Muscle layer of colon (tissue), 2 donors: Measurements from ENCODE around the gene FBXO48.
"Not testable (repeated sequence)": the region's sequence is repeated elsewhere in the genome, so short reads cannot be mapped to it uniquely, and the experiment has no call there.

ENCODE experiments used
- H3K27ac ChIP-seq: one replicate; pipeline ENCODE4 v1.7.0; 2013; ENCODE audit warnings: low read depth, mild to moderate bottlenecking, low read length, moderate library complexity
- H3K27me3 ChIP-seq, 2 donors: one replicate each; pipeline ENCODE4 v1.7.0; 2013; ENCODE audit warnings: low read length in 2 of 2, mild to moderate bottlenecking in 2 of 2; ENCODE audit not compliant: insufficient read depth in 2 of 2, control insufficient read depth in 1 of 2
- H3K36me3 ChIP-seq: one replicate; pipeline ENCODE4 v1.7.0; 2013; ENCODE audit warnings: mild to moderate bottlenecking, low read length; ENCODE audit not compliant: insufficient read depth
- H3K4me1 ChIP-seq: one replicate; pipeline ENCODE4 v1.7.0; 2013; ENCODE audit warnings: mild to moderate bottlenecking, low read length; ENCODE audit not compliant: insufficient read depth
- H3K4me3 ChIP-seq, 2 donors: one replicate each; pipeline ENCODE4 v1.7.0; 2013; ENCODE audit warnings: low read length in 2 of 2, low read depth in 1 of 2, mild to moderate bottlenecking in 1 of 2, moderate library complexity in 1 of 2
- H3K9ac ChIP-seq: one replicate; pipeline ENCODE4 v1.7.0; 2013; ENCODE audit warnings: low read length
- H3K9me3 ChIP-seq: one replicate; pipeline ENCODE4 v1.7.0; 2013; ENCODE audit warnings: mild to moderate bottlenecking, low read length
- donor health status: abdominal sarcoma.
- donor health status: Adenocarcinoma of cecum.

FBXO48 gene

GRCh38 chr2:68448671-68449653, 18.1 kb downstream of the FBXO48 start:
- H3K4me1 ChIP-seq = no peaks in the 10 kb centered on the region
- no peaks in the 10 kb centered on the region for H3K27me3 ChIP-seq
- no peak overlapping the region for H3K27ac ChIP-seq
- no peaks in the 10 kb centered on the region for H3K9me3 ChIP-seq
- no peak overlapping the region for H3K4me3 ChIP-seq
- H3K9ac ChIP-seq = no peak overlapping the region
- no peaks in the 10 kb centered on the region for H3K36me3 ChIP-seq

- Histone ChIP-seq H3K9ac (no peak overlapping the region), H3K36me3 (no peaks in the 10 kb centered on the region), H3K9me3 (no peaks in the 10 kb centered on the region), H3K4me3 (no peak overlapping the region), H3K27me3 (no peaks in the 10 kb centered on the region), H3K27ac (no peak overlapping the region), H3K4me1 (no peaks in the 10 kb centered on the region)
Measured at GRCh38 chr2:68447118-68447517, 20.0 kb downstream of the FBXO48 start.

GRCh38 chr2:68446425-68446824, 20.7 kb downstream of the FBXO48 start:
- not testable (repeated sequence) for H3K9ac ChIP-seq, H3K27me3 ChIP-seq, H3K36me3 ChIP-seq, H3K27ac ChIP-seq, H3K4me1 ChIP-seq, H3K4me3 ChIP-seq, H3K9me3 ChIP-seq

GRCh38 chr2:68441994-68442322, 25.1 kb downstream of the FBXO48 start:
- Histone ChIP-seq H3K4me1 (peaks cover under 1% of the 10 kb centered on the region), H3K27me3 (no peaks in the 10 kb centered on the region), H3K36me3 (no peaks in the 10 kb centered on the region), H3K4me3 (no peak overlapping the region), H3K9ac (no peak overlapping the region), H3K9me3 (no peaks in the 10 kb centered on the region), H3K27ac (no peak overlapping the region)

GRCh38 chr2:68441179-68441993, 25.7 kb downstream of the FBXO48 start:
- no peaks in the 10 kb centered on the region for H3K9me3 ChIP-seq
- no peak overlapping the region for H3K9ac ChIP-seq
- H3K27me3 ChIP-seq = no peaks in the 10 kb centered on the region
- peaks cover 7% of the 10 kb centered on the region for H3K4me1 ChIP-seq
- H3K4me3 ChIP-seq = no peak overlapping the region
- no peaks in the 10 kb centered on the region for H3K36me3 ChIP-seq
- H3K27ac ChIP-seq = no peak overlapping the region

GRCh38 chr2:68438455-68439303, 28.4 kb downstream of the FBXO48 start:
- no peak overlapping the region for H3K4me3 ChIP-seq
- no peaks in the 10 kb centered on the region for H3K27me3 ChIP-seq
- peaks cover 10% of the 10 kb centered on the region for H3K4me1 ChIP-seq
- no peaks in the 10 kb centered on the region for H3K9me3 ChIP-seq
- no peaks in the 10 kb centered on the region for H3K36me3 ChIP-seq
- H3K9ac ChIP-seq = no peak overlapping the region
- no peak overlapping the region for H3K27ac ChIP-seq

GRCh38 chr2:68436270-68436669, 30.8 kb downstream of the FBXO48 start:
- H3K27me3 ChIP-seq = no peaks in the 10 kb centered on the region
- H3K36me3 ChIP-seq = no peaks in the 10 kb centered on the region
- H3K9ac ChIP-seq = no peak overlapping the region
- peaks cover 10% of the 10 kb centered on the region for H3K4me1 ChIP-seq
- H3K4me3 ChIP-seq = no peak overlapping the region
- H3K9me3 ChIP-seq = no peaks in the 10 kb centered on the region
- no peak overlapping the region for H3K27ac ChIP-seq

- no peaks in the 10 kb centered on the region for H3K36me3 ChIP-seq
- no peak overlapping the region for H3K9ac ChIP-seq
- H3K9me3 ChIP-seq = no peaks in the 10 kb centered on the region
- H3K4me1 ChIP-seq = peaks cover 10% of the 10 kb centered on the region
- H3K27me3 ChIP-seq = no peaks in the 10 kb centered on the region
- H3K27ac ChIP-seq = no peak overlapping the region
- H3K4me3 ChIP-seq = no peak overlapping the region
Measured at GRCh38 chr2:68435615-68436014, 31.5 kb downstream of the FBXO48 start.

GRCh38 chr2:68434981-68435380, 32.1 kb downstream of the FBXO48 start:
- no peak overlapping the region for H3K4me3 ChIP-seq
- peaks cover 10% of the 10 kb centered on the region for H3K4me1 ChIP-seq
- H3K27me3 ChIP-seq = no peaks in the 10 kb centered on the region
- no peaks in the 10 kb centered on the region for H3K36me3 ChIP-seq
- no peak overlapping the region for H3K9ac ChIP-seq
- H3K9me3 ChIP-seq = no peaks in the 10 kb centered on the region
- H3K27ac ChIP-seq = no peak overlapping the region

GRCh38 chr2:68432696-68433658, 34.1 kb downstream of the FBXO48 start:
- Histone ChIP-seq H3K4me1 (peaks cover 10% of the 10 kb centered on the region), H3K4me3 (no peak overlapping the region), H3K9ac (no peak overlapping the region), H3K9me3 (no peaks in the 10 kb centered on the region), H3K27ac (no peak overlapping the region), H3K36me3 (no peaks in the 10 kb centered on the region), H3K27me3 (no peaks in the 10 kb centered on the region)
